HEK293 (cell line): ENCODE measurements around the gene FBLN2.

Source experiments
- GLIS1 ChIP-seq: fragments of 450-650 bp; formaldehyde crosslinking; IDR thresholded peaks from 2 replicates; pipeline ENCODE4 v1.5.1; 2016; ENCODE audit warnings: missing biosample characterization, missing genetic modification characterization
- HOXC10 ChIP-seq: sonication (generic); formaldehyde crosslinking; IDR thresholded peaks from 2 replicates; pipeline ENCODE4 v1.8.1; 2023; ENCODE audit warnings: mild to moderate bottlenecking, missing genetic modification reagents
- INSM2 ChIP-seq: fragments of 450-650 bp; formaldehyde crosslinking; IDR thresholded peaks from 2 replicates; pipeline ENCODE4 v1.5.1; 2016; ENCODE audit warnings: missing biosample characterization, missing genetic modification characterization
- SP7 ChIP-seq: fragments of 450-650 bp; formaldehyde crosslinking; IDR thresholded peaks from 2 replicates; pipeline ENCODE4 v1.5.1; 2016; ENCODE audit warnings: missing biosample characterization, missing genetic modification characterization
- ZBTB7A ChIP-seq: fragments of 450-650 bp; formaldehyde crosslinking; IDR thresholded peaks from 2 replicates; pipeline ENCODE4 v1.5.1; 2016; ENCODE audit warnings: low read depth, missing biosample characterization, missing genetic modification characterization
- ZBTB8A ChIP-seq: fragments of 450-650 bp; formaldehyde crosslinking; IDR thresholded peaks from 2 replicates; pipeline ENCODE4 v1.5.1; 2016; ENCODE audit warnings: missing biosample characterization, missing genetic modification characterization
- ZEB2 ChIP-seq: fragments of 450-650 bp; formaldehyde crosslinking; IDR thresholded peaks from 2 replicates; pipeline ENCODE4 v1.5.1; 2016; ENCODE audit warnings: missing biosample characterization, missing genetic modification characterization
- ZFP3 ChIP-seq: fragments of 450-650 bp; formaldehyde crosslinking; IDR thresholded peaks from 2 replicates; pipeline ENCODE4 v1.5.1; 2016; ENCODE audit warnings: low read depth, missing biosample characterization, missing genetic modification characterization
- ZFP69B ChIP-seq: fragments of 450-650 bp; formaldehyde crosslinking; IDR thresholded peaks from 2 replicates; pipeline ENCODE4 v1.5.1; 2016; ENCODE audit warnings: missing biosample characterization, missing genetic modification characterization
- ZNF10 ChIP-seq: fragments of 450-650 bp; formaldehyde crosslinking; IDR thresholded peaks from 2 replicates; pipeline ENCODE4 v1.5.1; 2017; ENCODE audit warnings: missing biosample characterization, missing genetic modification characterization
- ZNF114 ChIP-seq: fragments of 450-650 bp; formaldehyde crosslinking; IDR thresholded peaks from 2 replicates; pipeline ENCODE4 v1.5.0; 2017; ENCODE audit warnings: missing biosample characterization, missing genetic modification characterization
- ZNF302 ChIP-seq: fragments of 450-650 bp; formaldehyde crosslinking; IDR thresholded peaks from 2 replicates; pipeline ENCODE4 v1.5.1; 2016; ENCODE audit warnings: missing biosample characterization, missing genetic modification characterization, low read depth
- ZNF529 ChIP-seq: fragments of 450-650 bp; formaldehyde crosslinking; IDR thresholded peaks from 2 replicates; pipeline ENCODE4 v1.5.1; 2017; ENCODE audit warnings: missing genetic modification characterization, missing biosample characterization; ENCODE audit not compliant: insufficient replicate concordance
- ZNF561 ChIP-seq: fragments of 450-650 bp; IDR thresholded peaks from 2 replicates; pipeline ENCODE4 v1.5.1; 2018; ENCODE audit warnings: missing biosample characterization, missing genetic modification characterization, borderline replicate concordance
- ZNF654 ChIP-seq: fragments of 450-650 bp; formaldehyde crosslinking; IDR thresholded peaks from 2 replicates; pipeline ENCODE4 v1.5.1; 2016; ENCODE audit warnings: low read depth, missing biosample characterization, missing genetic modification characterization
- ZNF692 ChIP-seq: fragments of 450-650 bp; formaldehyde crosslinking; IDR thresholded peaks from 2 replicates; pipeline ENCODE4 v1.5.1; 2016; ENCODE audit warnings: missing biosample characterization, missing genetic modification characterization
- ZNF747 ChIP-seq: fragments of 450-650 bp; formaldehyde crosslinking; IDR thresholded peaks from 2 replicates; pipeline ENCODE4 v1.5.1; 2016; ENCODE audit warnings: missing biosample characterization, missing genetic modification characterization
- ZNF837 ChIP-seq: fragments of 450-650 bp; formaldehyde crosslinking; IDR thresholded peaks from 2 replicates; pipeline ENCODE4 v1.5.1; 2016; ENCODE audit warnings: missing biosample characterization, missing genetic modification characterization
- TF ChIP-seq, protein P1 (sequence below): fragments of 450-650 bp; formaldehyde crosslinking; IDR thresholded peaks from 2 replicates; pipeline ENCODE4 v1.5.1; 2016; ENCODE audit warnings: missing biosample characterization, missing genetic modification characterization
- TF ChIP-seq, protein P2 (sequence below): fragments of 450-650 bp; formaldehyde crosslinking; IDR thresholded peaks from 2 replicates; pipeline ENCODE4 v1.5.1; 2016; ENCODE audit warnings: missing biosample characterization, missing genetic modification characterization
- TF ChIP-seq, protein P3 (sequence below): fragments of 450-650 bp; formaldehyde crosslinking; IDR thresholded peaks from 2 replicates; pipeline ENCODE4 v1.5.1; 2016; ENCODE audit warnings: missing biosample characterization, missing genetic modification characterization
- TF ChIP-seq, protein P4 (sequence below): fragments of 450-650 bp; formaldehyde crosslinking; IDR thresholded peaks from 2 replicates; pipeline ENCODE4 v1.5.1; 2016; ENCODE audit warnings: missing biosample characterization, missing genetic modification characterization
- TF ChIP-seq, protein P5 (sequence below): fragments of 450-650 bp; formaldehyde crosslinking; IDR thresholded peaks from 2 replicates; pipeline ENCODE4 v1.5.1; 2016; ENCODE audit warnings: missing biosample characterization, missing genetic modification characterization

Gene FBLN2

DNA sequence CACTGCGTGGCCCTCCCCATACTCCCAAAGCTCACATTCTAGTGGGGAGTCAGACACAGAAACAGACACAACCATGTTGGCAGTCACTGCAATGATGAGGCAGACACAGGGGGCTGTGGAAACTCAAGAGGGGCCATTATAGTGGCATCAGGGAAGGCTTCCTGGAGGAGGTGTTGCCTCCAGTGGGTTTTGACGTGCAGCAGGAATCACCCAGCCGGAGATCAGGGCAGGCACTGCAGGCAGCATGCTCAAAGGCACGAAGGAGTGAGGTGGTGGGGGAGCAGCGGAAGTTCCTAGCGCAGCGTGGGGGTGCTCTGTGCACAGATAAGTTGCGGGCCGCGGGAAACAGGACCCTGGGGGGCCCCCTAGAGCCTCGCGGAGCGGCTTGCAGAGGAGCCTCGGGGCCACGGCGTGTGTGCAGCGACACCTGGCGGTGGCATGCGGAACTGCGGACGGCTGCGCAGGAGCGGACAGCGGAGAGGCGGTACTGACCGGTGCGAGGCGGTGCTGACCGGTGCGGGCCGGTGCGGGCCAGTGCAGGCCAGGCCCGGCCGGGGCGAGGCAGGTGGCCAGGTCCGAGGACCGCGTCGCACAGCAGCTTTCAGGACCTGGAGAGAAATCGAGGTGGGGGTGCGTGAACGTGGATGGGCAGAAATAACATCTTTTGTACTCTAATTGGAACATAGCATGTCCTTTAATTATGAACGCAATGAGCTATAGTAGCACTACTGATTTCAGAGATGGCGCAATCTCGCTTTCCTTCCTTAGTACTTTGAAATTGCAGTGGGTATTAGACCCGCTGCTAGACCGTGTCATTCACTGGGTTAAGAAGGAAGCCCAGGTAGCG is 101.5 kb downstream of the FBLN2 start (continued):
- TF ChIP-seq, protein P1, sequence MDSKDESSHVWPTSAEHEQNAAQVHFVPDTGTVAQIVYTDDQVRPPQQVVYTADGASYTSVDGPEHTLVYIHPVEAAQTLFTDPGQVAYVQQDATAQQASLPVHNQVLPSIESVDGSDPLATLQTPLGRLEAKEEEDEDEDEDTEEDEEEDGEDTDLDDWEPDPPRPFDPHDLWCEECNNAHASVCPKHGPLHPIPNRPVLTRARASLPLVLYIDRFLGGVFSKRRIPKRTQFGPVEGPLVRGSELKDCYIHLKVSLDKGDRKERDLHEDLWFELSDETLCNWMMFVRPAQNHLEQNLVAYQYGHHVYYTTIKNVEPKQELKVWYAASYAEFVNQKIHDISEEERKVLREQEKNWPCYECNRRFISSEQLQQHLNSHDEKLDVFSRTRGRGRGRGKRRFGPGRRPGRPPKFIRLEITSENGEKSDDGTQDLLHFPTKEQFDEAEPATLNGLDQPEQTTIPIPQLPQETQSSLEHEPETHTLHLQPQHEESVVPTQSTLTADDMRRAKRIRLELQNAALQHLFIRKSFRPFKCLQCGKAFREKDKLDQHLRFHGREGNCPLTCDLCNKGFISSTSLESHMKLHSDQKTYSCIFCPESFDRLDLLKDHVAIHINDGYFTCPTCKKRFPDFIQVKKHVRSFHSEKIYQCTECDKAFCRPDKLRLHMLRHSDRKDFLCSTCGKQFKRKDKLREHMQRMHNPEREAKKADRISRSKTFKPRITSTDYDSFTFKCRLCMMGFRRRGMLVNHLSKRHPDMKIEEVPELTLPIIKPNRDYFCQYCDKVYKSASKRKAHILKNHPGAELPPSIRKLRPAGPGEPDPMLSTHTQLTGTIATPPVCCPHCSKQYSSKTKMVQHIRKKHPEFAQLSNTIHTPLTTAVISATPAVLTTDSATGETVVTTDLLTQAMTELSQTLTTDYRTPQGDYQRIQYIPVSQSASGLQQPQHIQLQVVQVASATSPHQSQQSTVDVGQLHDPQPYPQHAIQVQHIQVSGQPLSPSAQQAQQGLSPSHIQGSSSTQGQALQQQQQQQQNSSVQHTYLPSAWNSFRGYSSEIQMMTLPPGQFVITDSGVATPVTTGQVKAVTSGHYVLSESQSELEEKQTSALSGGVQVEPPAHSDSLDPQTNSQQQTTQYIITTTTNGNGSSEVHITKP (tag by site-specific recombination) = peak; percentile 55; the same call in 1 of the 2 replicates
- TF ChIP-seq HOXC10 (CRISPR knock-in tag) = no peak
- TF ChIP-seq ZNF837 (tag by site-specific recombination) = no peak
- no peak for TF ChIP-seq ZNF10 (tag by site-specific recombination)
- TF ChIP-seq ZNF529 (tag by site-specific recombination) = no peak
- TF ChIP-seq, protein P2, sequence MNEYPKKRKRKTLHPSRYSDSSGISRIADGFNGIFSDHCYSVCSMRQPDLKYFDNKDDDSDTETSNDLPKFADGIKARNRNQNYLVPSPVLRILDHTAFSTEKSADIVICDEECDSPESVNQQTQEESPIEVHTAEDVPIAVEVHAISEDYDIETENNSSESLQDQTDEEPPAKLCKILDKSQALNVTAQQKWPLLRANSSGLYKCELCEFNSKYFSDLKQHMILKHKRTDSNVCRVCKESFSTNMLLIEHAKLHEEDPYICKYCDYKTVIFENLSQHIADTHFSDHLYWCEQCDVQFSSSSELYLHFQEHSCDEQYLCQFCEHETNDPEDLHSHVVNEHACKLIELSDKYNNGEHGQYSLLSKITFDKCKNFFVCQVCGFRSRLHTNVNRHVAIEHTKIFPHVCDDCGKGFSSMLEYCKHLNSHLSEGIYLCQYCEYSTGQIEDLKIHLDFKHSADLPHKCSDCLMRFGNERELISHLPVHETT (tag by site-specific recombination) = 0 out of 2 replicates have a peak, but pooled peaks have one; percentile 41
- TF ChIP-seq ZFP69B (tag by site-specific recombination) = peak; percentile 51; the same call in 1 of the 2 replicates
- no peak for TF ChIP-seq ZNF302 (tag by site-specific recombination)
- no peak for TF ChIP-seq ZNF747 (tag by site-specific recombination)
- TF ChIP-seq ZBTB8A (tag by site-specific recombination) = peak; percentile 49
- peak; percentile 73 for TF ChIP-seq ZNF692 (tag by site-specific recombination)
- TF ChIP-seq ZNF654 (tag by site-specific recombination) = peak; percentile 59
- TF ChIP-seq, protein P3, sequence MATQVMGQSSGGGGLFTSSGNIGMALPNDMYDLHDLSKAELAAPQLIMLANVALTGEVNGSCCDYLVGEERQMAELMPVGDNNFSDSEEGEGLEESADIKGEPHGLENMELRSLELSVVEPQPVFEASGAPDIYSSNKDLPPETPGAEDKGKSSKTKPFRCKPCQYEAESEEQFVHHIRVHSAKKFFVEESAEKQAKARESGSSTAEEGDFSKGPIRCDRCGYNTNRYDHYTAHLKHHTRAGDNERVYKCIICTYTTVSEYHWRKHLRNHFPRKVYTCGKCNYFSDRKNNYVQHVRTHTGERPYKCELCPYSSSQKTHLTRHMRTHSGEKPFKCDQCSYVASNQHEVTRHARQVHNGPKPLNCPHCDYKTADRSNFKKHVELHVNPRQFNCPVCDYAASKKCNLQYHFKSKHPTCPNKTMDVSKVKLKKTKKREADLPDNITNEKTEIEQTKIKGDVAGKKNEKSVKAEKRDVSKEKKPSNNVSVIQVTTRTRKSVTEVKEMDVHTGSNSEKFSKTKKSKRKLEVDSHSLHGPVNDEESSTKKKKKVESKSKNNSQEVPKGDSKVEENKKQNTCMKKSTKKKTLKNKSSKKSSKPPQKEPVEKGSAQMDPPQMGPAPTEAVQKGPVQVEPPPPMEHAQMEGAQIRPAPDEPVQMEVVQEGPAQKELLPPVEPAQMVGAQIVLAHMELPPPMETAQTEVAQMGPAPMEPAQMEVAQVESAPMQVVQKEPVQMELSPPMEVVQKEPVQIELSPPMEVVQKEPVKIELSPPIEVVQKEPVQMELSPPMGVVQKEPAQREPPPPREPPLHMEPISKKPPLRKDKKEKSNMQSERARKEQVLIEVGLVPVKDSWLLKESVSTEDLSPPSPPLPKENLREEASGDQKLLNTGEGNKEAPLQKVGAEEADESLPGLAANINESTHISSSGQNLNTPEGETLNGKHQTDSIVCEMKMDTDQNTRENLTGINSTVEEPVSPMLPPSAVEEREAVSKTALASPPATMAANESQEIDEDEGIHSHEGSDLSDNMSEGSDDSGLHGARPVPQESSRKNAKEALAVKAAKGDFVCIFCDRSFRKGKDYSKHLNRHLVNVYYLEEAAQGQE (tag by site-specific recombination) = peak; percentile 85
- TF ChIP-seq GLIS1 (tag by site-specific recombination) = peak; percentile 100
- 0 out of 2 replicates have a peak, but pooled peaks have one; percentile 12 for TF ChIP-seq INSM2 (tag by site-specific recombination)
- TF ChIP-seq SP7 (tag by site-specific recombination) = peak; percentile 69
- 0 out of 2 replicates have a peak, but pooled peaks have one; percentile 54 for TF ChIP-seq ZBTB7A (tag by site-specific recombination)
- TF ChIP-seq, protein P4, sequence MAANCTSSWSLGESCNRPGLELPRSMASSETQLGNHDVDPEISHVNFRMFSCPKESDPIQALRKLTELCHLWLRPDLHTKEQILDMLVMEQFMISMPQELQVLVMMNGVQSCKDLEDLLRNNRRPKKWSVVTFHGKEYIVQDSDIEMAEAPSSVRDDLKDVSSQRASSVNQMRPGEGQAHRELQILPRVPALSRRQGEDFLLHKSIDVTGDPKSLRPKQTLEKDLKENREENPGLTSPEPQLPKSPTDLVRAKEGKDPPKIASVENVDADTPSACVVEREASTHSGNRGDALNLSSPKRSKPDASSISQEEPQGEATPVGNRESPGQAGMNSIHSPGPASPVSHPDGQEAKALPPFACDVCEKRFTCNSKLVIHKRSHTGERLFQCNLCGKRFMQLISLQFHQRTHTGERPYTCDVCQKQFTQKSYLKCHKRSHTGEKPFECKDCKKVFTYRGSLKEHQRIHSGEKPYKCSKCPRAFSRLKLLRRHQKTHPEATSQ = peak; percentile 26; the same call in 1 of the 2 replicates
- TF ChIP-seq ZNF114 (tag by site-specific recombination) = no peak
- TF ChIP-seq, protein P5, sequence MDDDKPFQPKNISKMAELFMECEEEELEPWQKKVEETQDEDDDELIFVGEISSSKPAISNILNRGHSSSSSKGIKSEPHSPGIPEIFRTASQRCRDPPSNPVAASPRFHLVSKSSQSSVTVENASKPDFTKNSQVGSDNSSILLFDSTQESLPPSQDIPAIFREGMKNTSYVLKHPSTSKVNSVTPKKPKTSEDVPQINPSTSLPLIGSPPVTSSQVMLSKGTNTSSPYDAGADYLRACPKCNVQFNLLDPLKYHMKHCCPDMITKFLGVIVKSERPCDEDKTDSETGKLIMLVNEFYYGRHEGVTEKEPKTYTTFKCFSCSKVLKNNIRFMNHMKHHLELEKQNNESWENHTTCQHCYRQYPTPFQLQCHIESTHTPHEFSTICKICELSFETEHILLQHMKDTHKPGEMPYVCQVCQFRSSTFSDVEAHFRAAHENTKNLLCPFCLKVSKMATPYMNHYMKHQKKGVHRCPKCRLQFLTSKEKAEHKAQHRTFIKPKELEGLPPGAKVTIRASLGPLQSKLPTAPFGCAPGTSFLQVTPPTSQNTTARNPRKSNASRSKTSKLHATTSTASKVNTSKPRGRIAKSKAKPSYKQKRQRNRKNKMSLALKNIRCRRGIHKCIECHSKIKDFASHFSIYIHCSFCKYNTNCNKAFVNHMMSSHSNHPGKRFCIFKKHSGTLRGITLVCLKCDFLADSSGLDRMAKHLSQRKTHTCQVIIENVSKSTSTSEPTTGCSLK (tag by site-specific recombination) = no peak
- TF ChIP-seq ZNF561 = peak; percentile 62; the same call in 1 of the 2 replicates
- TF ChIP-seq ZFP3 (tag by site-specific recombination) = peak; percentile 84
- peak; percentile 68 for TF ChIP-seq ZEB2 (tag by site-specific recombination)
